HCT116 (cell line): ENCODE results near the gene CARMIL1. TPM values are rescaled to one million over a fixed set of nuclear protein-coding genes. Genes with fewer than 3 reads are reported as not detected.

Source experiments
- ATAC-seq: fragments of 200-7000 bp; cut with Tn5 transposase; 2 replicates; pipeline ENCODE4 v1.9.1; 2020; ENCODE audit warnings: mild to moderate bottlenecking, moderate library complexity
- BruUV-seq: library from RNA; stranded (reverse); fragments of 400-500 nt; replicated peaks from 2 replicates; lab custom pipeline; 2021; lab: Mats Ljungman, UMichigan
- CTCF ChIA-PET: fragments of 300-600 bp; sonication (Branson Sonifier 250); formaldehyde crosslinking; loops from one replicate; lab custom pipeline; 2021; ENCODE audit warnings: antibody characterized with exemption; lab: Charles Lee
- POLR2A ChIA-PET: fragments of 300-600, 350-600 bp; sonication (Branson Sonifier 250); formaldehyde crosslinking; loops from one replicate; lab custom pipeline; 2021; ENCODE audit warnings: antibody characterized with exemption; lab: Charles Lee
- RAD21 ChIA-PET, 2 experiments: fragments of 300-600 bp; sonication (Branson Sonifier 250); formaldehyde crosslinking; loops; one replicate each; lab custom pipeline; 2023; ENCODE audit warnings: low total read pairs in 2 of 2; ENCODE audit not compliant: uncharacterized antibody in 2 of 2, unreplicated experiment in 2 of 2, low non-redundant PET in 1 of 2; lab: Charles Lee
- DNase-seq: peaks from one replicate; pipeline ENCODE4 v3.0.0-alpha.2; 2010; ENCODE audit warnings: low read depth, low spot score
- H2AFZ ChIP-seq: fragments of 200-600 bp; shearing (Covaris generic), sonication (generic); 2 replicates; pipeline ENCODE4 v1.6.1; 2017; ENCODE audit warnings: low read depth, mixed run types, mixed read lengths, antibody characterized with exemption, low read length; ENCODE audit not compliant: poor library complexity, severe bottlenecking
- H3K27ac ChIP-seq: 2 replicates; pipeline ENCODE4 v1.5.1; 2012; ENCODE audit warnings: low read depth, low read length
- H3K27me3 ChIP-seq: fragments of 200-600 bp; sonication (generic); 2 replicates; pipeline ENCODE4 v1.6.1; 2016; ENCODE audit warnings: mixed run types, low read length, mixed read lengths; ENCODE audit not compliant: insufficient read depth
- H3K36me3 ChIP-seq, 2 experiments: fragments of 200-500 bp in 1 of 2; fragments of 200-600 bp in 1 of 2; sonication (Bioruptor generic) in 1 of 2; sonication (generic) in 1 of 2; 2 replicates each; pipeline versions ENCODE4 v1.5.1 to v1.6.1; 2014 to 2016; ENCODE audit warnings: low read length in 2 of 2, inconsistent platforms in 1 of 2, mixed read lengths in 1 of 2, mixed run types in 1 of 2; ENCODE audit not compliant: insufficient read depth in 2 of 2, control insufficient read depth in 1 of 2
- H3K4me1 ChIP-seq, 2 experiments: fragments of 200-600 bp in 1 of 2; sonication (generic) in 1 of 2; 2 replicates each; pipeline versions ENCODE4 v1.5.1 to v1.6.1; 2012 to 2017; ENCODE audit warnings: low read length in 2 of 2, inconsistent platforms in 1 of 2, mild to moderate bottlenecking in 1 of 2, mixed read lengths in 1 of 2, mixed run types in 1 of 2, moderate library complexity in 1 of 2; ENCODE audit not compliant: insufficient read depth in 2 of 2, control insufficient read depth in 1 of 2
- H3K4me2 ChIP-seq: fragments of 200-600 bp; sonication (generic); 2 replicates; pipeline ENCODE4 v1.6.1; 2017; ENCODE audit warnings: mixed run types, low read length, mixed read lengths
- H3K4me3 ChIP-seq, 2 experiments: fragments of 200-600 bp in 1 of 2; sonication (generic) in 1 of 2; replicated peaks in 1 of 2; 2 replicates each; pipeline ENCODE4 v1.5.1; 2011 to 2016; ENCODE audit warnings: low read length in 2 of 2, control low read depth in 1 of 2, low read depth in 1 of 2, mild to moderate bottlenecking in 1 of 2, mixed read lengths in 1 of 2, mixed run types in 1 of 2
- H3K79me2 ChIP-seq: fragments of 200-600 bp; sonication (generic); 2 replicates; pipeline ENCODE4 v1.6.1; 2017; ENCODE audit warnings: mild to moderate bottlenecking, mixed run types, low read length, moderate library complexity, mixed read lengths; ENCODE audit not compliant: insufficient read depth
- H3K9ac ChIP-seq: fragments of 200-600 bp; sonication (generic); 2 replicates; pipeline ENCODE4 v1.6.1; 2016; ENCODE audit warnings: low read length, mixed read lengths
- H3K9me2 ChIP-seq: fragments of 200-600 bp; sonication (generic), shearing (Covaris generic); 2 replicates; pipeline ENCODE4 v1.6.1; 2017; ENCODE audit warnings: mixed run types, mild to moderate bottlenecking, moderate library complexity; ENCODE audit not compliant: insufficient read depth
- H3K9me3 ChIP-seq, 2 experiments: fragments of 200-500 bp in 1 of 2; fragments of 200-600 bp in 1 of 2; sonication (Bioruptor generic) in 1 of 2; sonication (generic) in 1 of 2; 2 replicates each; pipeline ENCODE4 v1.6.1; 2014 to 2017; ENCODE audit warnings: low read length in 2 of 2, mixed read lengths in 2 of 2, inconsistent platforms in 1 of 2, low read depth in 1 of 2, mild to moderate bottlenecking in 1 of 2, mixed run types in 1 of 2, moderate library complexity in 1 of 2; ENCODE audit not compliant: control insufficient read depth in 1 of 2, insufficient read depth in 1 of 2
- H4K20me1 ChIP-seq: fragments of 200-600 bp; sonication (generic), shearing (Covaris generic); 2 replicates; pipeline ENCODE4 v1.6.1; 2017; ENCODE audit warnings: mixed run types, mild to moderate bottlenecking, moderate library complexity; ENCODE audit not compliant: insufficient read depth
- CBX3 ChIP-seq: IDR thresholded peaks from 2 replicates; pipeline ENCODE4 v1.6.1; 2012; ENCODE audit warnings: low read depth
- CEBPB ChIP-seq: IDR thresholded peaks from 2 replicates; pipeline ENCODE4 v1.6.1; 2012; ENCODE audit warnings: low read depth
- EGR1 ChIP-seq: IDR thresholded peaks from 2 replicates; pipeline ENCODE4 v1.6.1; 2012; ENCODE audit warnings: low read depth
- EZH2 ChIP-seq: fragments of 200-600 bp; sonication (generic); IDR thresholded peaks from 2 replicates; pipeline ENCODE4 v1.6.1; 2017; ENCODE audit warnings: antibody characterized with exemption, mixed run types
- EZH2phosphoT487 ChIP-seq: fragments of 200-600 bp; IDR thresholded peaks from 2 replicates; pipeline ENCODE4 v1.6.1; 2018; ENCODE audit warnings: antibody characterized with exemption, borderline replicate concordance
- FOSL1 ChIP-seq: IDR thresholded peaks from 2 replicates; pipeline ENCODE4 v1.6.1; 2012; ENCODE audit warnings: low read depth
- MAX ChIP-seq: IDR thresholded peaks from 2 replicates; pipeline ENCODE4 v1.6.1; 2012
- POLR2AphosphoS5 ChIP-seq: IDR thresholded peaks from 2 replicates; pipeline ENCODE4 v1.6.1; 2011; ENCODE audit warnings: mild to moderate bottlenecking, low read depth, low read length, moderate library complexity
- RAD21 ChIP-seq: IDR thresholded peaks from 2 replicates; pipeline ENCODE4 v1.6.1; 2012; ENCODE audit warnings: low read depth, mild to moderate bottlenecking
- SP1 ChIP-seq: IDR thresholded peaks from 2 replicates; pipeline ENCODE4 v1.6.1; 2012; ENCODE audit warnings: low read depth
- TCF7L2 ChIP-seq: IDR thresholded peaks from 2 replicates; pipeline ENCODE4 v1.7.0; 2011; ENCODE audit warnings: borderline replicate concordance, inconsistent platforms; ENCODE audit not compliant: insufficient read depth, insufficient read length; ENCODE audit errors: extremely low read depth
- YY1 ChIP-seq: IDR thresholded peaks from 2 replicates; pipeline ENCODE4 v1.6.1; 2011; ENCODE audit warnings: low read length, low read depth, moderate library complexity, mild to moderate bottlenecking; ENCODE audit not compliant: insufficient replicate concordance; ENCODE audit errors: extremely low read depth
- ZBTB33 ChIP-seq: IDR thresholded peaks from 2 replicates; pipeline ENCODE4 v1.6.1; 2011; ENCODE audit warnings: mild to moderate bottlenecking, low read length, moderate library complexity; ENCODE audit not compliant: insufficient replicate concordance; ENCODE audit errors: extremely low read depth
- intact Hi-C: fragments of 100-400 bp; cut with micrococcal nuclease; formaldehyde crosslinking; loops from 2 replicates; pipeline ENCODE4 v1.10.0; 2022
- total RNA-seq: library from RNA; stranded (reverse); gene quantifications from one replicate; pipeline ENCODE4 v1.2.1, GENCODE V29; 2021; ENCODE audit not compliant: unreplicated experiment

CARMIL1 gene
- total RNA-seq, 1 experiment from 2014 or later, result 21.7 TPM

- H4K20me1 ChIP-seq, result no peaks in the 10 kb centered on the region
- ChIA-PET RAD21 (no interaction called here), CTCF (no interaction called here)
- no peaks in the 10 kb centered on the region for H3K9me2 ChIP-seq
- peaks cover 16% of the 10 kb centered on the region; the same call in 1 of the 2 replicates for H3K27me3 ChIP-seq
- H3K9ac ChIP-seq, result no peak overlapping the region
- H3K79me2 ChIP-seq, result no peaks in the 10 kb centered on the region
- DNase-seq (no peak), ATAC-seq (no peak)
- H3K4me3 ChIP-seq, result no peak overlapping the region
- no peaks in the 10 kb centered on the region for H3K4me1 ChIP-seq
- no TSS peak for BruUV-seq
- no peak for TF ChIP-seq MAX
- no peak for TF ChIP-seq SP1
- no peak for TF ChIP-seq POLR2AphosphoS5
- TF ChIP-seq YY1, result no peak
- no peak for TF ChIP-seq RAD21
- TF ChIP-seq EGR1, result no peak
- no peak for TF ChIP-seq TCF7L2
- TF ChIP-seq CEBPB, result no peak
- no peak for TF ChIP-seq EZH2phosphoT487
- TF ChIP-seq EZH2, result no peak
- no peak for TF ChIP-seq CBX3
- no peak for TF ChIP-seq FOSL1
- no peak for TF ChIP-seq ZBTB33
- TF ChIP-seq, all 23 proteins: peak for 0
- Histone ChIP-seq H2AFZ (no peak overlapping the region), H3K27ac (no peak overlapping the region), H3K36me3 (no peaks in the 10 kb centered on the region), H3K4me2 (no peak overlapping the region), H3K9me3 (no peaks in the 10 kb centered on the region)
- POLR2A ChIA-PET, result no interaction called here
- intact Hi-C loops, result no loop called here
These were observed 356.7 kb downstream of the CARMIL1 start for GRCh38 chr6:25635886-25636317.
